PC-9 (cell line): Measurements from ENCODE around the gene ROBO1. TPM values are rescaled to one million over a fixed set of nuclear protein-coding genes. Genes with fewer than 3 reads are reported as not detected.
A peak's percentile ranks its signal among the peaks of the same experiment; 100 is the strongest.

Experiments used
- BruUV-seq: library from RNA; stranded (reverse); fragments of 400-500 nt; replicated peaks from 2 replicates; lab custom pipeline; 2021; lab: Mats Ljungman, UMichigan
- CTCF ChIA-PET: fragments of 300-600 bp; sonication (Branson Sonifier 250); formaldehyde crosslinking; loops from one replicate; lab custom pipeline; 2022; ENCODE audit warnings: antibody characterized with exemption; lab: Charles Lee
- POLR2A ChIA-PET: fragments of 300-600 bp; sonication (Branson Sonifier 250); formaldehyde crosslinking; loops from one replicate; lab custom pipeline; 2022; ENCODE audit warnings: antibody characterized with exemption; ENCODE audit not compliant: unreplicated experiment; lab: Charles Lee
- DNase-seq, 2 experiments: peaks; one replicate each; pipeline versions ENCODE4 v3.0.0 to v3.0.0-alpha.2; 2015 to 2022; ENCODE audit warnings: mixed read lengths in 1 of 2
- H2AFZ ChIP-seq: fragments of 200-600 bp; sonication (generic); 2 replicates; pipeline ENCODE4 v1.8.1; 2017; ENCODE audit warnings: antibody characterized with exemption
- H3F3A ChIP-seq: fragments of 200-600 bp; sonication (generic); 2 replicates; pipeline ENCODE4 v1.8.1; 2017; ENCODE audit warnings: antibody characterized with exemption, mild to moderate bottlenecking, low read depth; ENCODE audit not compliant: insufficient read depth
- H3K27ac ChIP-seq: fragments of 200-600 bp; sonication (generic); 2 replicates; pipeline ENCODE4 v1.6.1; 2016; ENCODE audit warnings: mixed run types
- H3K27me3 ChIP-seq: fragments of 200-600 bp; sonication (generic); 2 replicates; pipeline ENCODE4 v1.6.1; 2016; ENCODE audit warnings: low read depth, mixed run types; ENCODE audit not compliant: insufficient read depth
- H3K36me3 ChIP-seq: fragments of 200-600 bp; sonication (generic); 2 replicates; pipeline ENCODE4 v1.6.1; 2016; ENCODE audit warnings: low read depth, mixed run types
- H3K4me1 ChIP-seq: fragments of 200-600 bp; sonication (generic); replicated peaks from 2 replicates; pipeline ENCODE4 v1.6.1; 2016; ENCODE audit warnings: mixed run types; ENCODE audit not compliant: insufficient read depth
- H3K4me2 ChIP-seq: fragments of 200-600 bp; sonication (generic); 2 replicates; pipeline ENCODE4 v1.6.1; 2017; ENCODE audit warnings: mixed run types
- H3K4me3 ChIP-seq: fragments of 200-600 bp; sonication (generic); 2 replicates; pipeline ENCODE4 v1.6.1; 2016; ENCODE audit warnings: mixed run types
- H3K79me2 ChIP-seq: fragments of 200-600 bp; sonication (generic); 2 replicates; pipeline ENCODE4 v1.6.1; 2017; ENCODE audit warnings: low read depth, mixed run types
- H3K9me2 ChIP-seq: fragments of 200-600 bp; sonication (generic); 2 replicates; pipeline ENCODE4 v1.8.1; 2017; ENCODE audit warnings: mild to moderate bottlenecking; ENCODE audit not compliant: insufficient read depth
- H3K9me3 ChIP-seq: fragments of 200-600 bp; sonication (generic); 2 replicates; pipeline ENCODE4 v1.8.1; 2016; ENCODE audit warnings: low read depth; ENCODE audit not compliant: insufficient read depth
- H4K20me1 ChIP-seq: fragments of 200-600 bp; sonication (generic); 2 replicates; pipeline ENCODE4 v1.8.1; 2017; ENCODE audit not compliant: insufficient read depth
- CTCF ChIP-seq: fragments of 200-600 bp; sonication (generic); conservative IDR thresholded peaks from 2 replicates; pipeline ENCODE4 v1.6.1; 2017; ENCODE audit warnings: mixed run types, antibody characterized with exemption, mild to moderate bottlenecking, moderate library complexity
- EZH2 ChIP-seq: fragments of 200-600 bp; sonication (generic); IDR thresholded peaks from 2 replicates; pipeline ENCODE4 v1.8.0; 2017; ENCODE audit warnings: antibody characterized with exemption, low read depth
- intact Hi-C: fragments of 100-400 bp; cut with micrococcal nuclease; formaldehyde crosslinking; loops from one replicate; pipeline ENCODE4 v1.10.0; 2022; ENCODE audit not compliant: unreplicated experiment
- total RNA-seq: library from RNA; stranded (reverse); gene quantifications from 2 replicates; pipeline ENCODE4 v1.2.3, GENCODE V29; 2021

The ROBO1 gene
- total RNA-seq, 1 experiment from 2014 or later: 17.5 TPM

- Histone ChIP-seq H3K9me3 (no peaks in the 10 kb centered on the region), H2AFZ (no peak overlapping the region), H3K4me1 (no peaks in the 10 kb centered on the region), H3K27me3 (no peaks in the 10 kb centered on the region), H3K79me2 (no peaks in the 10 kb centered on the region), H3K4me2 (no peak overlapping the region), H3K36me3 (no peaks in the 10 kb centered on the region), H3K4me3 (no peak overlapping the region), H3K27ac (no peak overlapping the region), H3K9me2 (no peaks in the 10 kb centered on the region), H3F3A (no peaks in the 10 kb centered on the region), H4K20me1 (no peaks in the 10 kb centered on the region)
- no peak for TF ChIP-seq CTCF
- no peak for TF ChIP-seq EZH2
- no TSS peak for BruUV-seq
- intact Hi-C loops: no loop called here
- POLR2A ChIA-PET: no interaction called here
- CTCF ChIA-PET: no interaction called here
- no peak for DNase-seq
Observed at GRCh38 chr3:79057756-79058155, 710.0 kb downstream of the ROBO1 start.

- no TSS peak for BruUV-seq
- H3K79me2 ChIP-seq: no peaks in the 10 kb centered on the region
- H3K27ac ChIP-seq: no peak overlapping the region
- DNase-seq: no peak
- no peaks in the 10 kb centered on the region for H3K27me3 ChIP-seq
- H3F3A ChIP-seq: no peaks in the 10 kb centered on the region
- no peak overlapping the region for H3K4me2 ChIP-seq
- H3K9me2 ChIP-seq: no peaks in the 10 kb centered on the region
- ChIA-PET POLR2A (no interaction called here), CTCF (no interaction called here)
- no peaks in the 10 kb centered on the region for H3K36me3 ChIP-seq
- no peaks in the 10 kb centered on the region for H3K9me3 ChIP-seq
- H3K4me1 ChIP-seq: no peaks in the 10 kb centered on the region
- H4K20me1 ChIP-seq: no peaks in the 10 kb centered on the region
- intact Hi-C loops: no loop called here
- no peak for TF ChIP-seq CTCF
- no peak for TF ChIP-seq EZH2
- no peak overlapping the region for H3K4me3 ChIP-seq
- H2AFZ ChIP-seq: no peak overlapping the region
Observed at GRCh38 chr3:79056498-79056897, 711.3 kb downstream of the ROBO1 start.

GRCh38 chr3:79052054-79052681, 715.6 kb downstream of the ROBO1 start:
- TF ChIP-seq EZH2 (no peak), CTCF (no peak)
- no peaks in the 10 kb centered on the region for H3K27me3 ChIP-seq
- CTCF ChIA-PET: no interaction called here
- DNase-seq: peak in 1 of 2 experiments; percentile 2
- no peak overlapping the region for H3K4me3 ChIP-seq
- no TSS peak for BruUV-seq
- no peaks in the 10 kb centered on the region for H3K36me3 ChIP-seq
- no peaks in the 10 kb centered on the region for H4K20me1 ChIP-seq
- H2AFZ ChIP-seq: no peak overlapping the region
- no peak overlapping the region for H3K4me2 ChIP-seq
- H3K79me2 ChIP-seq: no peaks in the 10 kb centered on the region
- no peaks in the 10 kb centered on the region for H3K9me3 ChIP-seq
- POLR2A ChIA-PET: no interaction called here
- H3K9me2 ChIP-seq: no peaks in the 10 kb centered on the region
- intact Hi-C loops: no loop called here
- H3K27ac ChIP-seq: no peak overlapping the region
- H3F3A ChIP-seq: no peaks in the 10 kb centered on the region
- no peaks in the 10 kb centered on the region for H3K4me1 ChIP-seq
